ENCODE results near the gene LAMA5.

The LAMA5 gene

DNA sequence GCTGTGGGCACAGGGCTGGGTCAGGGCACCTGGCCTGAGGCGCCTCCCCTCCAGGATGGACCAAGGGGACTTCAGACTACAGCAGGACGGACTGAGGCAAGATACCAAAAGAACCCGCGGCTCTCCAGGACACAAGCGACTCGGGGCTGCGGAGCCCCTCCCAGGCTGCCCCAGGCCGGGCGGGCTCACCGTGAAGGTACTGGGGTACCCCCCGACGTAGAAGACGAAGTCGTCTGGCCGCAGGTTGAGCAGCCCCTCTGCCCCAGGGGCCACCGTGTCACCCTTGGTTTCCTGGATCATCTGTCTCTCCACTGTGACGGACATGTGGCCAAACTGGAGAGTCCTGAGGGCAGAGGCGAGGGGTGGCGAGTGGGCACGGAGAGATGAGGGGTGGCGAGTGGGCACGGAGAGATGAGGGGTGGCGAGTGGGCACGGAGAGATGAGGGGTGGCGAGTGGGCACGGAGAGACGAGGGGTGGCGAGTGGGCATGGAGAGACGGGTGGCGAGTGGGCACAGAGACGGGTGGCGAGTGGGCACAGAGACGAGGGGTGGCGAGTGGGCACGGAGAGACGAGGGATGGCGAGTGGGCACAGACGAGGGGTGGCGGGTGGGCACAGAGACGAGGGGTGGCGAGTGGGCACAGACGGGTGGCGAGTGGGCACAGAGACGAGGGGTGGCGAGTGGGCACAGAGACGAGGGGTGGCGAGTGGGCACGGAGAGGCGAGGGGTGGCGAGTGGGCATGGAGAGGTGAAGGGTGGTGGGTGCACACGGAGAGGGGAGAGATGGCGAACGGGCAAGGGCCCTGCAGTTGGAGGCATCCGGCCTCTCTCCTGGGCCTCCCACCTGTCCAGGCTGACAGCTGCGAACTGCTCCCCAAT lies 53.4 kb downstream of the LAMA5 start:
- no peak for DNase-seq (ENCODE audit: low read depth)

DNA sequence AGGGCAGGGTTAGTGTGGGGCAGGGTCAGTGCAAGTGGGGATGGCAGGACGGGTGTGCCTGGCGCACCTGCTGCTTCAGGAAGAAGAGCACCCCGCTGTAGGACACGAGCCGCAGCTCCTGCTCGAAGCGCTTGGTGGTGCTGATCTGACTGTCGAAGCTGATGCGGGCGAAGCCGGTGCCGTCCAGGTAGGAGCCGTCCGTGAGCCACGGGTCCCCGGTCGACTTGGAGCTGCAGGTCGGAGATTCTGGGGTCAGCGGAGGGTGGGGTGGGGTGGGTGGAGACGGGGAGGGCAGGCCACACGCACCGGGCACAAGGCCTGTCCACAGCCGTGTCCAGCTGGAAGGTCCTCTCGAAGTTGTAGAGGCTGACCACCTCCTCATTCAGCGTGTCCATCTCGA lies 54.1 kb downstream of the LAMA5 start:
- DNase-seq (ENCODE audit: low read depth) = no peak

DNA sequence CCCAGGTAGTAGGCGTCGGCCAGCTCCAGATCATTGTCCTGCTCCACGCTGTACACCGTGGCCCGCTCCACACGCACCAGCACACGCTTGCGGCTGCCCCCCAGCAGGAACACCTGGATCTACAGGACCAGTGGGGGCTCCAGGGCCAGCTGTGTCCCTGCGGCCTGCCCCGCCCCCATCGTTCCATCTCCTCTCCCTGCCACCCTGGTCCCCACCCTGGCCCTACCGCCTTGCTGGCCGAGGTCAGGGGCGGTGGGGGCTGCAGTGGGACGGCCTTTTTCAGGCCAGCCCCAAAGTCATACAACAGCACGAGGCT lies 54.5 kb downstream of the LAMA5 start:
- DNase-seq (ENCODE audit: low read depth) = no peak

DNA sequence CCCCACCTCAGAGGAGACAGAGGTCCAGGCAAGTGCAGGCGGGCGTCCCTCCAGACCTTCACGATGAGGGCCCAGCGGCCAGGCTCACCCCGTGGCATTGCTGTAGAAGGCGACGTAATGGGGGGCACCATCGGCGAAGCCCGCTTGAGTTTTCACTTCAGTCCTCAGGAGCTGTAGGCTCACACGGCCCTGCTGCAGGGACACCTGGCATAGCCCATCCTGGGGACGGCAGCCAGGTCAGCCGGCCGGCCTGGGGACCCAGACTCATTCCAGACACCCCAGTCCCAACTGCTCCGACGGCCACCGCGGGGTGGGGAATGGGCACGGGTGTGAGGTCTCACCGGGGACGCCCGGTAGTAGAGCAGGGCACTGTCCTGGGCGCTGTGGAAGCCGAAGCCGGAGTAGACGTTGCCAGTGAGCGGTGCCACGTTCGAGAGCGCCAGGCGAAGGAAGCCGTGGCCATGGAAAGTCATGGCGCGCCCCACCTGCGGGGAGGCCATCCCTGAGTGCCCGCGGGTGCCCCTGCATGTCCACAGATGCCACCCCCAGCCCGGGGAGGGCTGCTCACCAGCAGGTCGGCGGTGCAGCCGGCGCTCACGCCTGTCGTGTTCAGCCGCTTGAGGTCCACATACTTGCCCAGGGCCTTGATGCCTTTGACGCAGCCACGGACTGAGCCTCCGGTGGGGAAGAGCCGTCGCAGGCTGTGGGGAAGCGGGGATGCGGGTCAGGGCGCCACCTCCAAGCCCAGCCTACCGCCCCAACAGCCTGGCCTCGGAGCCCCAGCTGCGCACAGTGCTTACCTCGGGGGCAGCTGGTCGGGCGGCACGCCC lies 55.1 kb downstream of the LAMA5 start:
- DNase-seq (ENCODE audit: low read depth) = no peak

DNA sequence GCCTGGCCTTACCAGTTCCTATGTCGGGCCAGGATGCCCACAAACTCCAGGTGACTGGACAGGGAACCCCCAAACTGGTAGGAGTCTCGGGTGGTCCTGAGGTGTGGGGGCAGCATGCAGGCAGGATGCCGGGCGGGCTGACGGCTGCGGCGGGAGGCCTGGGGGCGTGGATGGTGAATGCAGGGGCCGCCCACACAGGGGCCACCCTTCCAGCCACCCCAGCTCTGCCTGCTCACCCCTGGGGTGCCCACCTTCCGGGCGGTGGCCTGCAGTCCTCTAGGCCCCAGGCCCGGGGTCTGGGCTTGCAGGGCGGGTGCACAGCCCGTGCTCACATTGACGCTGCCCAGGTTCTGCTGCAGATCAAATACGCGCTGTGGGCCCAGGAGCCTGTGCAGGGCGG lies 56.0 kb downstream of the LAMA5 start:
- DNase-seq (ENCODE audit: low read depth) = no peak

DNA sequence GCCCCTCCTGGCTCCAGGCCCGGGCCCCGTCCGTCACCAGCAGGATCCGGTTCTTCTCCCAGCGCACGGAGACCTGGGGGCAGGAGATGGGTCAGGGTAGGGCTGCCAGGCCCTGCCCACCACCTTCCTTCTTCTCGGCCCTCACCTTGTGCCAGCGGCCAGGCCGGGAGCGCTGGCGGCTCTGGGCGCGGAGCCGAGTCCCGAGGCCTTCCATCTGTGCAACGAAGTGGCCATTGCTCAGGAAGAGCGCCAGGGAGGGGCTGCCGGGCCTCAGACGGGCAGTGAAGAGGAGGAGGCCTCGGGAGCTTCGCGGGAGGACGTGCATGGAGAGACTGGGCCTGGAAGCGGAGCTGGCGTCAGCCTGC lies 56.4 kb downstream of the LAMA5 start:
- DNase-seq (ENCODE audit: low read depth) = no peak

DNA sequence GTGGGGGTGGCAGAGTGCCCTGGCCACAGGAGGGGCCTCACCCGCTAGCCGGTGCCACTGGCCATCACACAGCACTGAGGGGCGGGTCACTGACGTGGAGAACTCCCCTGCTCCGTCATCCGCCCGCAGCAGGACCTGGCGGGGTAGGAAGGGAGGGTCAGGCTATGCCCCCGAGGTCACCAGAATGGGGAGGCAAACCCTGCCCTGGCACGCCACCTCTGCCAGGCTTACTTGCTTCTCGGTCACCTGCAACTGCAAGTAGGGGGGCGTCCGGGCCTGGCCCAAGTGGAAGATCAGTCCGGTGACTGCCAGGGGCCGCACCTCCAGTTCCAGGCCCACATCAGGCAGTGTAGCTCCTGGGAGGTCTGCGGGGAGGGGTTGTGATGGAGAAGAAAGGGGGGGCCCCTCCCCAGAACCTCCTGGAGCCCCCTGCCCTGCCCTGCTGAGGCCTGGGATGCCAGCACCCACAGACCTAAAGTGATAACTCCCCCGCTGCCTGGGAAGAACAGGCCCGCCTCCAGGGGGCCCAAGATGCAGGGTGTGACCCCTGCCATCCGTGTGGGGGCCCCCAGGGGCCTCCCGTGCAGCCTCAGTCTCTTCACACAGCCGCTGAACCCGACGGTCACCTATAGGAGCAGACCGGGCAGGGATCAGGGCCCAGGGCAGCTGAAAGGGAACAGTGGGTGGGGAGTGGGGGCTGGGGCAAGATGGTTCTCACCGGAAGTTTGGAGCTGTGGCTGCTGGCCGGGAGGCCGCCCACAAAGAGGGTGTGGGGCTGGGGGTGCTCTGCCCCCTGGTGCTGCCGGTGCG lies 57.0 kb downstream of the LAMA5 start:
- no peak for DNase-seq (ENCODE audit: low read depth)

DNA sequence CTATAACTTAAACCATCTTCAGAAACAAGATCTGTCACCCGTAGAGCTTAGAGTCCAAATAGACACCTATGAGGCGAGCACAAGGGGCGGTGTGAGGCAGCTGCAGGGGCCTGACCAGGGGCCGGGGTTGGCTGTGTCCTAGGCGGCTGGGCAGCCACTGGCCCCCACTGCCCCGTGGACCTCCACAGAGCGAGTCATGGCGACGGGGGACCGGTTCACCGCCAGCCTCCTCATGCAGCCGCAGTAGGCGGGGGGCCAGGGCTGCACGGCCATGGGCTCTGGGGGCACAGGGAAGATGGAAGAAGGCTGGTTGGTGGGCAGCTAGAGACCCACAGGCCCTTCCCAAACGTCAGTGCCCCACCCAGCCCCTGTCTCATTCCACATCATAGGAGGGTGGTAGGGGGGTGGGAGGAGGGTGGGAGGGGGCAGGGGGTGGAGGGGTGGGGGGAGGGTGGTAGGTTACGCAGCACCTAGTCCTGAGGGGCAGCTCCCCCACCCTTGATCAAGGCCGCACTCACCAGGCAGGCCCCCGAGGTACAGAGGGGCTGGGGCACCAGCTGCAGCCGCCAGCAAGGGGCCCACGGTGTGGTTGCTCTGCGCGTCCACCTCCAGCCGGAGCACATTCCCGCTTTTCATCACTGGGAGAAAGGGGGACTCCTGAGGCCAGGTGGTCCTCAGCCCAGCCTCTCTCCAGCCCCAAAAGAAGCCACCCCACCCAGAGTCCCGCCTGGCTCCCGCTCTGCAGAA lies 57.7 kb downstream of the LAMA5 start:
- no peak for DNase-seq (ENCODE audit: low read depth)

DNA sequence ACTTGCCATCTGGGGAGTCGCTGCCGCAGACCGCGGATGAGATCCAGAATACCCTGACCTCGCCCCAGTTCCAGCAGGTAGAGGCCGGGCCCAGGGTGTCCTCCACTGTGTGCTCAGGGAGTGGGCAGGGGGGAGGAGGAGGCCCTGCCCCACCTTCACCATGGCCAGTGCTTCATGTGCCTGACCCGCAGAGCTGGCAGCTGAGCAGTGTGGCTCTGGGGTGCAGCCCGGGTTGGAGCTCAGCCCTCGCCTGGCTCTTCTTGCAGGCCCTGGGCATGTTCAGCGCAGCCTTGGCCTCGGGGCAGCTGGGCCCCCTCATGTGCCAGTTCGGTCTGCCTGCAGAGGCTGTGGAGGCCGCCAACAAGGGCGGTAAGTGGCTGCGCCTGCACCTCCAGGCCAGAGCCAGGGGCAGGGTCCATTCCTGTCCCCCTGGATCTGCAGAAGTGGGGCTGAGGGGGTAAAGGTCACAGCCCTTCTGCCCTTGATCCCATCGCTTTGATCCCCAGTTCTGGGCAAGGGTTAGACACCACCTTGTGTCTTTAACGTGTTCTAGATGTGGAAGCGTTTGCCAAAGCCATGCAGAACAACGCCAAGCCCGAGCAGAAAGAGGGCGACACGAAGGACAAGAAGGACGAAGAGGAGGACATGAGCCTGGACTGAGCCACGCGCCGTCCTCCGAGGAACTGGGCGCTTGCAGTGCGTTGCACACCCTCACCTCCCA lies 58.9 kb downstream of the LAMA5 start:
- DNase-seq (ENCODE audit: low read depth) = no peak

DNA sequence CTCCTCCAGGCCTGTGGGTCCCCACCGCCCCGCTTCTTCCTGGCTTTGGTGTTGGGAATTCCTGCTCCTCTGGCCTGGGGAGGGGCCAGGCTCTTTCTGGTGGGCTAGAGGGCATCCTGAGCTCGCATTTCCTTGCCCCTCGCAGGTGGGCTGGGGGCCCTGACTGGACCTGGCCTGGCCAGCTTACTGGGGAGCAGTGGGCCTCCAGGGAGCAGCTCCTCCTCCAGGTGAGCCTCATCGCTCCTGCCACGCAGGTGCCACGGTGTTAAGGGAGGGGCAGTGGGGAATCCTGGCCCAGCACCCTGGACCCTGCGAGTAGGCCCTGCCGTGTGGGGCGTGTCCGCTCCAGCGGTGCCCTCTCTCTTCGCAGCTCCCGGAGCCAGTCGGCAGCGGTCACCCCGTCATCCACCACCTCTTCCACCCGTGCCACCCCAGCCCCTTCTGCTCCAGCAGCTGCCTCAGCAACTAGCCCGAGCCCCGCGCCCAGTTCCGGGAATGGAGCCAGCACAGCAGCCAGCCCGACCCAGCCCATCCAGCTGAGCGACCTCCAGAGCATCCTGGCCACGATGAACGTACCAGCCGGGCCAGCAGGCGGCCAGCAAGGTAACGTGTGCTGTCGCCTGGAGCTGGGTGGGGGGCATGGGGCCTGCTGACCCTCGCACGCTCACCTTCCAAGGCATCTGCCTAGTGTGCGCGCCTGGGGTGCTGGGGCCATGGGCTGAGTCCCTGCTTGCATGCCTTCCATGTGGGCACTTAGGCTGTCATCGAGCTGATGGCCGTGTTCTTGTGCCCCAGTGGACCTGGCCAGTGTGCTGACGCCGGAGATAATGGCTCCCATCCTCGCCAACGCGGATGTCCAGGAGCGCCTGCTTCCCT lies 59.6 kb downstream of the LAMA5 start:
- no peak for DNase-seq (ENCODE audit: low read depth)

DNA sequence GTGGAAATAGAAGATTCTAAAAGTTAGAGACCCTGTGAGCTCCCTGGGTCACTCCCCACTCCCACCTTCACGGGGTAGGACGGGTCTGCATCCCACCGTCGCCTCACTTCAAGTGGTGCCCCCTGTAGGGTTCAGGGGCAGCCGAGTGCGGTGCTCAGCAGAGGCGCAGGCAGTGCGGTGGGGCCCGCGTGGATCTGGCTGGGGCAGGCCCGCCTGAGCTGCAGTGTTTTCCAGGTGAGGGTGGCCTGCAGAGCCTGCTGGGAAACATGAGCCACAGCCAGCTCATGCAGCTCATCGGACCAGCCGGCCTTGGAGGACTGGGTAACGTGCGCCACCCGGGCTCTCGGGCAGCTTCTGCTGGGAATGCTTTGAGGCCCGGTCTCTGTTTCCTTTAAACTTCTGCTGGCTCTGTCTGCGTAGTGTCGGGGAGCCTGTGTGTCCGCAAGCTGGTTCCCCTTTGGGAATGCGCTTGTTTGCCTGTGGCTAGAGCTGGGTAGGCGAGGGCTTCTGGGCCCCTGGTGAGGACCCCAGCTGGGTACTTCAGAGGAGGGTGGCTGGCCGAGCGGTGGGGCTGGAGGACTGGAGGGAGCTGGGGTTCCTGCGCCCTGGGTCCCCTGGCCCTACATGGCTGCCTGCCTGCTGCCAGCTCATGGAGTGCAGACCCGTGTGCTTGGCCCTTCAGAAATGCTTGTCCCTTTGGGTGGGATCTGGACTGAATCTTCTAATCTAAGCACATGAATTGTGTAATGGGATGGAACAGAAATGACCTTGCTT lies 60.5 kb downstream of the LAMA5 start:
- no peak for DNase-seq (ENCODE audit: low read depth)

DNA sequence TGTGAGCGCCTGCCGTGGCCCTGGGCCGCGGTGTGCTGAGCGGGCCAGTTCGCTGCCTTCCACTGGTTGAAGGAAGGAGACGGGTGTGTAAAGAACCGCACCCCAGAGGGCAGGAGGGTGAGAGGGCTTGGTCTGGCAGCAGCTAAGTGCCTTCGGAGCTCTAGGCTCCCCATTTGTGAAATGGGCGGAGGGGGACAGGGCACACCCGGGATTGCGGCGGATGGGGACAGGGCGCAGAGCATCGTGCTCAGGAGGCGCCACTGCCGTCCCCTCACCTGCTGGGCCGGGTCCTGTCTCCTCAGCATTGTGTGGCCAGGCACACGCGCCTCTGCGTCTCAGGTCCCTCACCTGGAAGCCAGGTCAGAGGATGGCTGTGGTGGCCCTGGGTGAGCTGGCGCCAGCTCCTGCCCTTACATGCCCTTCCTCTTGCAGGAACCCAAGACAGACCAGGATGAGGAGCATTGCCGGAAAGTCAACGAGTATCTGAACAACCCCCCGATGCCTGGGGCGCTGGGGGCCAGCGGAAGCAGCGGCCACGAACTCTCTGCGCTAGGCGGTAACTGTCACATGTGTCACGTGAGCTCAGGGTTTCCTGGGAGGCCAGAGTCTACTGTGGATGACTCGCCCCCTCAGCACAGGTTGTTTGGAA lies 61.2 kb downstream of the LAMA5 start:
- DNase-seq (ENCODE audit: low read depth) = no peak

DNA sequence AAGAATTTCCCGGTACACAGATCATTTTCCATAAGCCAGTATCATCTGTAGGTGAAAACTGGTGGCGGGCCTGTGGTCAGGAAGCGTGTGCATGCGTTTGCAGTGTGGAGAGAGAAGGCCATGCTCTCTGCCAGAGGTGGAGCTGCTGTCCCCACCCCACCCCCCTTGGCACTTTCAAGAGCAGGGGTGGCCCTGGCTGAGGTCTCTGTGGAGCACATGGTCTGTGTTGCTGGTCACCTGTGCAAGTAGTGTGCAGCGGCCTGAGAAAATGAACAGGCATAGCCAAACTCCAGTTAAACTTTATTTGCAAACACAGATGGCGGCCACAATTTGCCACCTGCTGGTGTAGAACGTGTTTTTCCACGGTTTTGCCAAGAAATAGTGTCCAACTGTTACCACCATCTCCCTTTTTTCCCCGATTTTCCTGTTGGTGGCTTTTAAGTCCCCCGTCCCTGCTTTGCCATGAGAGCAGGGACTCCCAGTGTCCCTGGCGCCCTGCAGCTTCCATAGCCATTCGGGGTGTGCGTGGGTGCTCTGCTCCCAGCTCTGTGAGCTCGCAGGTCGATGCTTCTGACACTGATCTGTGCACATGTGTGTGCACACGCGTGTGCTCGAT lies 61.9 kb downstream of the LAMA5 start:
- DNase-seq (ENCODE audit: low read depth) = no peak

DNA sequence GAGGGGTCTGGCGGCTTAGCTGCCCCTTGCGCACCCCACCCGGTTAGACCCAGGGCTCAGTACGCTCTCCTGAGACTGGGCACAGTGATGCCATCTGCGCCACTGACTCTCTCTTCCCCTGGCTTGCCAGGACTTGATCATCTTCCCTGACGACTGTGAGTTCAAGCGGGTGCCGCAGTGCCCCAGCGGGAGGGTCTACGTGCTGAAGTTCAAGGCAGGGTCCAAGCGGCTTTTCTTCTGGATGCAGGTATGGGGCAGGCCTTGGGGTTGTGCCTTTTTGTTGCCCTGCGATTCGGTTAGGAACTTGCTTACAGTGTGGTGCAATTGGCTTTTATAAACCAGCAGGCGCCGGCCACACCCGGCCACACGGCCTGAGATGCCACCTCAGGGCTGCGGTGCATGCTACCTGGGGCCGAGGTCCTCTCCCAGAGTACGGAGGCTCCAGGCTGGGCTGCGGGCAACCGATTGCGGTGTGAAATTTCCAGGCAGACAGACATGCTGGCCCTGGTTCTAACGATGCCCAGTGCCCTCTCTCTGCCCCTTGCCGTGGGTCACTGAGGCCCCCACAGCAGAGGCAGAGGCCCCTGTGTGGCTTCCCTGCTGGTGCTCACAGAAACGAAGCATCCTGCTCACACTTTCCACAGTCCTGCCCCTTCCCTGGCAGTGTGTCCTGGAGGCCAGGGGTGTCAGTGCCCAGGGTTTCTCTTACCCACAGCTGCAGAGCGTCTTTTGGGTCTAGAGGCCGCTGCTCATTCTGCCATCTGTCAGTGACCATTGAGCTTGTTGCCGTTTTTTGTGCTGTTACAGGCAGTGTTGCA lies 62.6 kb downstream of the LAMA5 start:
- DNase-seq (ENCODE audit: low read depth) = no peak

DNA sequence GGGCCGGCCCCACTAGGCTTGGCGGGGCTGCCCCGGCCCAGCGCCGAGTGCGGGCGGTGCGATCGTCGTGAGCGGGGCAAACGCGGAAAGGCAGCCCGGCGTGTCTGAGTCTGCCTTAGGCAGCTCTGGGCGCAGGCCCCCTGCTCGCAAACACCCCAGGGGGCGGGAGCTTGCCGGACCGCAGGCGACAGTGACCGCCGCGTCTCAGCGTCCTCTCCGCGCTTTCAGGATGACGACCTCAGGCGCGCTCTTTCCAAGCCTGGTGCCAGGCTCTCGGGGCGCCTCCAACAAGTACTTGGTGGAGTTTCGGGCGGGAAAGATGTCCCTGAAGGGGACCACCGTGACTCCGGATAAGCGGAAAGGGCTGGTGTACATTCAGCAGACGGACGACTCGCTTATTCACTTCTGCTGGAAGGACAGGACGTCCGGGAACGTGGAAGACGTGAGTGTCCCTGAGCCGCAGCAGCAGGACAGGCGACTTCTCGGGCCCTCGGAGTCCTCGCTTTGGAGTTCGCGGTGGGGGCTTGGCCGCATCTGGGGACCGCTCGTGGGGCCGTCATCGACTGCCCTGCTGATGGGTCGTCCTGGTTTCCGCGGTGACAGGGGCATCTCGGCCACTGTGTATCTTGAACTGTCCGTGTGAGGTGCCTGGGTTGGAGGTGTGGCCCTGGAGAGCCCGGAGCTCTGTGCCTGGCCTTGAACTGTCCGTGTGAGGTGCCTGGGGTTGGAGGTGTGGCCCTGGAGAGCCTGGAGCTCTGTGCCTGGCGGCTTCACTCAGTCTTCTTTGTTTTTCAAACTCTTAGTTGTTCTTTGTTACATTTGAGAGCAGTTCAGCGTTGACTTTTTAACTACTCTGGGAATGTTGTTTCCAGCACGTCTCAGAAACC lies 63.5 kb downstream of the LAMA5 start:
- DNase-seq (ENCODE audit: low read depth) = no peak

DNA sequence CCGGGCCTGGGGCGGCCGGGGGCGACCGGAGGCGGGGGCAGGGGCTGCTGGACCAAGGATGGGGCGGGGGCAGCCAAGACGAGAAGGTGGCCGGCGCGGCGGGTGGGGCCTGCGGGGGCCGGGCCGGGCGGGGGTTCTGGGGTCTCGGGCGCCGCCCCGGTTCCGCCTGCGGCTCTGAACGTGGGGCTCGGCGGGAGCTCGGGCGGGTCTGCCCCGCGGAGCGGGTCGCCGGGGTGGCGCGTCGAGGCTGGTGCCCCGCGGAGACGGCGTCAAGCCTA lies 64.1 kb downstream of the LAMA5 start:
- DNase-seq (ENCODE audit: low read depth) = no peak
